IMR-90 (cell line): ENCODE measurements around the gene THAP2. TPM values are rescaled to one million over a fixed set of nuclear protein-coding genes. Genes with fewer than 3 reads are reported as not detected.

Experiments
- ATAC-seq: fragments of 200-7000 bp; cut with Tn5 transposase; 2 replicates; pipeline ENCODE4 v1.9.1; 2020; ENCODE audit warnings: low read depth, mild to moderate bottlenecking, moderate library complexity
- BruUV-seq: library from RNA; stranded (reverse); fragments of 400-500 nt; replicated peaks from 2 replicates; lab custom pipeline; 2021; lab: Mats Ljungman, UMichigan
- CTCF ChIA-PET: fragments of 300-600 bp; formaldehyde crosslinking; extraction: SDS; loops from one replicate; lab custom pipeline; 2021; ENCODE audit warnings: antibody characterized with exemption; lab: Yijun Ruan, JAX
- POLR2A ChIA-PET: fragments of 300-600 bp; sonication (Branson Sonifier 250); formaldehyde crosslinking; loops from one replicate; lab custom pipeline; 2022; ENCODE audit warnings: antibody characterized with exemption; ENCODE audit not compliant: unreplicated experiment; lab: Charles Lee
- DNase-seq: peaks from one replicate; pipeline ENCODE4 v3.0.0; 2013
- H2AFZ ChIP-seq: replicated peaks from 2 replicates; pipeline ENCODE3; 2013; ENCODE audit warnings: low read length, mild to moderate bottlenecking; ENCODE audit not compliant: poor library complexity
- H2AK5ac ChIP-seq: 2 replicates; pipeline ENCODE4 v1.6.1; 2013; ENCODE audit warnings: low read depth, low read length, inconsistent platforms
- H2AK9ac ChIP-seq: replicated peaks from 2 replicates; pipeline ENCODE3; 2013; ENCODE audit warnings: mild to moderate bottlenecking, low read depth, low read length, moderate library complexity; ENCODE audit not compliant: poor library complexity
- H2BK120ac ChIP-seq: 2 replicates; pipeline ENCODE4 v1.6.1; 2013; ENCODE audit warnings: low read depth, low read length, inconsistent platforms
- H2BK15ac ChIP-seq: 3 replicates; pipeline ENCODE4 v1.6.1; 2013; ENCODE audit warnings: low read depth, low read length, inconsistent platforms
- H2BK20ac ChIP-seq: 2 replicates; pipeline ENCODE4 v1.6.1; 2013; ENCODE audit warnings: low read depth, mild to moderate bottlenecking, inconsistent platforms, low read length, moderate library complexity
- H2BK5ac ChIP-seq: 2 replicates; pipeline ENCODE4 v1.6.1; 2013; ENCODE audit warnings: mild to moderate bottlenecking, low read depth, low read length, inconsistent platforms; ENCODE audit not compliant: poor library complexity, severe bottlenecking
- H3K14ac ChIP-seq: replicated peaks from 2 replicates; pipeline ENCODE4 v1.6.1; 2013; ENCODE audit warnings: low read depth, low read length, inconsistent platforms
- H3K18ac ChIP-seq: 2 replicates; pipeline ENCODE4 v1.6.1; 2013; ENCODE audit warnings: low read depth, low read length, control low read depth
- H3K23ac ChIP-seq: 2 replicates; pipeline ENCODE4 v1.6.1; 2013; ENCODE audit warnings: low read depth, low read length, inconsistent platforms
- H3K27ac ChIP-seq: 2 replicates; pipeline ENCODE4 v1.5.1; 2013; ENCODE audit warnings: mild to moderate bottlenecking, control low read depth, low read length; ENCODE audit not compliant: insufficient read depth
- H3K27me3 ChIP-seq: 2 replicates; pipeline ENCODE4 v1.6.1; 2013; ENCODE audit warnings: low read length; ENCODE audit not compliant: control insufficient read depth, insufficient read depth
- H3K36me3 ChIP-seq: 2 replicates; pipeline ENCODE4 v1.6.1; 2013; ENCODE audit warnings: low read length, mixed read lengths; ENCODE audit not compliant: control insufficient read depth, insufficient read depth
- H3K4ac ChIP-seq: 2 replicates; pipeline ENCODE4 v1.6.1; 2013; ENCODE audit warnings: low read depth, low read length, inconsistent platforms
- H3K4me1 ChIP-seq: 2 replicates; pipeline ENCODE4 v1.6.1; 2013; ENCODE audit warnings: low read length, mixed read lengths; ENCODE audit not compliant: control insufficient read depth, insufficient read depth
- H3K4me2 ChIP-seq: 2 replicates; pipeline ENCODE4 v1.6.1; 2013; ENCODE audit warnings: low read depth, mild to moderate bottlenecking, control low read depth, low read length, moderate library complexity
- H3K4me3 ChIP-seq: 2 replicates; pipeline ENCODE4 v1.5.1; 2013; ENCODE audit warnings: low read depth, mild to moderate bottlenecking, control low read depth, low read length, moderate library complexity; ENCODE audit not compliant: insufficient read depth
- H3K56ac ChIP-seq: 2 replicates; pipeline ENCODE4 v1.6.1; 2013; ENCODE audit warnings: low read length, inconsistent platforms; ENCODE audit not compliant: insufficient read depth; ENCODE audit errors: extremely low read depth
- H3K79me1 ChIP-seq, 2 experiments: 2 replicates each; pipeline ENCODE4 v1.6.1; 2013; ENCODE audit warnings: low read length in 2 of 2, inconsistent platforms in 1 of 2, low read depth in 1 of 2
- H3K9ac ChIP-seq: 2 replicates; pipeline ENCODE4 v1.6.1; 2013; ENCODE audit warnings: low read depth, low read length, control low read depth
- H3K9me1 ChIP-seq: 2 replicates; pipeline ENCODE4 v1.6.1; 2013; ENCODE audit warnings: low read length, inconsistent platforms; ENCODE audit not compliant: insufficient read depth
- H3K9me3 ChIP-seq: 2 replicates; pipeline ENCODE4 v1.6.1; 2013; ENCODE audit warnings: low read length; ENCODE audit not compliant: control insufficient read depth, insufficient read depth
- H4K20me1 ChIP-seq: 2 replicates; pipeline ENCODE4 v1.6.1; 2013; ENCODE audit warnings: low read length, inconsistent platforms; ENCODE audit not compliant: insufficient read depth
- H4K5ac ChIP-seq: 2 replicates; pipeline ENCODE4 v1.6.1; 2013; ENCODE audit warnings: mild to moderate bottlenecking, low read depth, low read length, control low read depth
- H4K8ac ChIP-seq, 2 experiments: 2 replicates each; pipeline ENCODE4 v1.6.1; 2013; ENCODE audit warnings: low read depth in 2 of 2, low read length in 2 of 2, control low read depth in 1 of 2, inconsistent platforms in 1 of 2
- H4K91ac ChIP-seq: 2 replicates; pipeline ENCODE4 v1.6.1; 2013; ENCODE audit warnings: low read depth, low read length, inconsistent platforms; ENCODE audit not compliant: insufficient read depth
- CEBPB ChIP-seq: IDR thresholded peaks from 2 replicates; pipeline ENCODE4 v1.6.1; 2012; ENCODE audit warnings: low read depth, low read length, improper control_type of control experiment
- CHD1 ChIP-seq: IDR thresholded peaks from 2 replicates; pipeline ENCODE4 v1.6.1; 2012; ENCODE audit warnings: low read depth, low read length, improper control_type of control experiment
- ELK1 ChIP-seq: fragments of 150-350 bp; IDR thresholded peaks from 2 replicates; pipeline ENCODE4 v1.6.1; 2016; ENCODE audit warnings: low read depth, mild to moderate bottlenecking, low read length, moderate library complexity, borderline replicate concordance
- FOS ChIP-seq: fragments of 150-350 bp; IDR thresholded peaks from 2 replicates; pipeline ENCODE4 v1.6.1; 2016; ENCODE audit warnings: low read depth, low read length
- MAFK ChIP-seq: IDR thresholded peaks from 2 replicates; pipeline ENCODE4 v1.6.1; 2012; ENCODE audit warnings: low read depth, low read length, improper control_type of control experiment
- MAZ ChIP-seq: IDR thresholded peaks from 2 replicates; pipeline ENCODE4 v1.6.1; 2012; ENCODE audit warnings: low read depth, mild to moderate bottlenecking, low read length, improper control_type of control experiment, moderate library complexity, borderline replicate concordance
- MXI1 ChIP-seq: IDR thresholded peaks from 2 replicates; pipeline ENCODE4 v1.6.1; 2012; ENCODE audit warnings: low read depth, mild to moderate bottlenecking, low read length, moderate library complexity, borderline replicate concordance
- NFE2L2 ChIP-seq: fragments of 150-350 bp; IDR thresholded peaks from 2 replicates; pipeline ENCODE4 v1.6.1; 2016; ENCODE audit warnings: low read depth, mild to moderate bottlenecking, low read length
- POLR2A ChIP-seq: IDR thresholded peaks from 2 replicates; pipeline ENCODE4 v1.6.1; 2012; ENCODE audit warnings: mild to moderate bottlenecking, low read depth, low read length
- RCOR1 ChIP-seq: IDR thresholded peaks from 2 replicates; pipeline ENCODE4 v1.6.1; 2012; ENCODE audit warnings: mild to moderate bottlenecking, low read length, improper control_type of control experiment; ENCODE audit not compliant: insufficient replicate concordance
- RFX5 ChIP-seq: IDR thresholded peaks from 2 replicates; pipeline ENCODE4 v1.8.0; 2012; ENCODE audit warnings: low read depth, mild to moderate bottlenecking, low read length, moderate library complexity
- SMC3 ChIP-seq: fragments of 150-350 bp; IDR thresholded peaks from 2 replicates; pipeline ENCODE4 v1.6.1; 2016; ENCODE audit warnings: low read depth, mild to moderate bottlenecking, antibody characterized with exemption, low read length, moderate library complexity
- WGBS, 2 experiments: methylation state at CpG; one replicate each; pipeline versions ENCODE4 v1.1.5 to v1.1.7; 2013; ENCODE audit warnings: missing lambda C conversion rate in 2 of 2; ENCODE audit not compliant: insufficient read length in 1 of 2; ENCODE audit errors: extremely low coverage in 2 of 2; 5-methylcytosine and 5-hydroxymethylcytosine counted together
- dilution Hi-C: fragments of 300-500 bp; cut with HindIII; formaldehyde crosslinking; loops from one replicate; pipeline ENCODE4 v1.14.3; 2018; ENCODE audit warnings: low sequenced_read_pairs; ENCODE audit not compliant: unreplicated experiment
- in situ Hi-C: fragments of 300-500 bp; cut with MboI; formaldehyde crosslinking; loops from 3 replicates; pipeline ENCODE4 v1.14.3; 2019; ENCODE audit warnings: low sequenced_read_pairs, inconsistent platforms, mixed read lengths
- intact Hi-C: fragments of 100-400 bp; cut with micrococcal nuclease; formaldehyde crosslinking; loops from 2 replicates; pipeline ENCODE4 v1.10.0; 2022
- polyA plus RNA-seq, 3 experiments: library from polyadenylated mRNA; depleted of rRNA; stranded (reverse); fragments of >200 nt; gene quantifications; 2 replicates each; pipeline ENCODE4 v1.2.3, GENCODE V29; 2012; ENCODE audit warnings: low replicate concordance in 1 of 3
- total RNA-seq: library from RNA; depleted of rRNA; stranded (reverse); fragments of >200 nt; gene quantifications from 2 replicates; pipeline ENCODE4 v1.2.3, GENCODE V29; 2012

Gene THAP2
- total and polyA plus RNA-seq, 2 of the 4 experiments (the other 2 are of a cell fraction): 1.4 to 2.5 TPM

GRCh38 chr12:71627438-71628002 lies 36.6 kb upstream of the THAP2 start:
- no peak for TF ChIP-seq FOS
- no peak for TF ChIP-seq NFE2L2
- no peak for TF ChIP-seq RCOR1
- no peak for TF ChIP-seq SMC3
- TF ChIP-seq MAFK: no peak
- TF ChIP-seq MXI1: no peak
- no peak for TF ChIP-seq CHD1
- TF ChIP-seq ELK1: no peak
- no peak for TF ChIP-seq RFX5
- TF ChIP-seq CEBPB: no peak
- no peak for TF ChIP-seq POLR2A
- no peak for TF ChIP-seq MAZ
- Histone ChIP-seq H3K18ac (no peak overlapping the region), H3K56ac (no peak overlapping the region), H3K4me1 (peaks cover 2% of the 10 kb centered on the region; the same call in 1 of the 2 replicates), H3K9ac (no peak overlapping the region), H3K4ac (no peak overlapping the region), H4K5ac (no peak overlapping the region), H2BK15ac (no peak overlapping the region), H2AK5ac (no peak overlapping the region), H3K27ac (no peak overlapping the region), H3K14ac (no peak overlapping the region), H2AK9ac (no peak overlapping the region), H3K23ac (no peak overlapping the region), H3K36me3 (peaks cover 43% of the 10 kb centered on the region), H4K8ac (no peak overlapping the region), H3K4me3 (no peak overlapping the region), H2BK120ac (no peak overlapping the region), H2BK20ac (no peak overlapping the region), H2BK5ac (no peak overlapping the region), H3K9me3 (no peaks in the 10 kb centered on the region), H3K4me2 (no peak overlapping the region), H3K27me3 (no peaks in the 10 kb centered on the region), H4K20me1 (peaks cover 8% of the 10 kb centered on the region; the same call in 1 of the 2 replicates), H3K9me1 (no peaks in the 10 kb centered on the region), H2AFZ (no peak overlapping the region), H4K91ac (no peak overlapping the region), H3K79me1 (peaks cover 7 to 15% of the 10 kb centered on the region in 2 experiments; a peak in 3 of 4 replicates)
- in situ Hi-C loops (no loop called here), dilution Hi-C loops (no loop called here), intact Hi-C loops (no loop called here)
- no peak for ATAC-seq
- no CpG with 5 or more reads among the region's 2 CpGs for WGBS, 2 experiments
- POLR2A ChIA-PET: no interaction called here
- CTCF ChIA-PET: interaction anchor here (1.0 kb wide), 2 partner anchors 9 to 119 kb away, joined by 3 to 6 read pairs; no protein-coding TSS in a partner anchor
- no TSS peak for BruUV-seq
- DNase-seq: no peak
